ENCODE results near the gene PIP4K2C. TPM values are rescaled to one million over a fixed set of nuclear protein-coding genes. Genes with fewer than 3 reads are reported as not detected.
"Not testable (repeated sequence)": the region's sequence is repeated elsewhere in the genome, so short reads cannot be mapped to it uniquely, and the experiment has no call there.

Gene PIP4K2C
- total and polyA plus RNA-seq, 7 experiments from 2014 or later: 18.5 to 29.7 (median 21.9) TPM

GRCh38 chr12:57569858-57570257, 21.1 kb upstream of the PIP4K2C start:
- POLR2A ChIA-PET: no interaction called here
- ATAC-seq: no peak

GRCh38 chr12:57570438-57570837, 20.6 kb upstream of the PIP4K2C start:
- H3K9me3 ChIP-seq (ENCODE audit: control insufficient read depth in 2 of 3, low read length in 3 of 3); H3K4me1 ChIP-seq (ENCODE audit: control insufficient read depth in 2 of 2, insufficient read depth in 2 of 2, low read length in 2 of 2); H3K4me3 Mint-ChIP-seq; H3K27ac ChIP-seq (ENCODE audit: low read depth, low read length); H3K27ac Mint-ChIP-seq; H3K4me1 Mint-ChIP-seq; intact Hi-C loops (cut with micrococcal nuclease); H3K4me3 ChIP-seq (ENCODE audit: low read length); H3K27me3 ChIP-seq (ENCODE audit: control insufficient read depth in 2 of 2, insufficient read depth in 2 of 2, low read length in 2 of 2); DNase-seq; ATAC-seq; H3K27me3 Mint-ChIP-seq; H3K36me3 ChIP-seq (ENCODE audit: control insufficient read depth in 2 of 3, insufficient read depth in 3 of 3, low read length in 3 of 3); H3K9me3 Mint-ChIP-seq: not testable (repeated sequence)
- H3K36me3 Mint-ChIP-seq: peaks cover 0 to 15% (median 0%) of the 10 kb centered on the region in 5 donors
- ChIA-PET POLR2A (interaction anchor here (1.3 kb wide), 1 partner anchor 18 kb away, joined by 5 read pairs; no protein-coding TSS in a partner anchor), CTCF (interaction anchor here (0.6 to 1.6 kb wide), 3 partner anchors 11 to 111 kb away, joined by 3 to 8 read pairs (median 4); no protein-coding TSS in a partner anchor)

More at GRCh38 chr12:57569858-57570257, 21.1 kb upstream of the PIP4K2C start:
- CTCF ChIA-PET: interaction anchor here (1.2 kb wide), 2 partner anchors 13 to 63 kb away, joined by 4 read pairs; partner anchors contain the start of gene B4GALNT1
- no peak overlapping the region for H3K4me3 Mint-ChIP-seq
- Histone ChIP-seq H3K4me1 (ENCODE audit: control insufficient read depth in 2 of 2, insufficient read depth in 2 of 2, low read length in 2 of 2) (no peaks in the 10 kb centered on the region), H3K4me3 (ENCODE audit: low read length) (no peak overlapping the region), H3K9me3 (ENCODE audit: control insufficient read depth in 2 of 3, low read length in 3 of 3) (no peaks in the 10 kb centered on the region), H3K27me3 (ENCODE audit: control insufficient read depth in 2 of 2, insufficient read depth in 2 of 2, low read length in 2 of 2) (no peaks in the 10 kb centered on the region), H3K36me3 (ENCODE audit: control insufficient read depth in 2 of 3, insufficient read depth in 3 of 3, low read length in 3 of 3) (no peaks in the 10 kb centered on the region), H3K27ac (ENCODE audit: low read depth, low read length) (no peak overlapping the region)
- H3K36me3 Mint-ChIP-seq: peaks cover 0 to 15% (median 0%) of the 10 kb centered on the region in 5 donors
- peaks cover 0 to 5% (median 0%) of the 10 kb centered on the region in 5 donors for H3K27me3 Mint-ChIP-seq
- H3K27ac Mint-ChIP-seq: peak overlapping the region in 1 of 9 donors; percentile 72
- no peaks in the 10 kb centered on the region for H3K4me1 Mint-ChIP-seq
- peaks cover 0 to 2% (median 0%) of the 10 kb centered on the region in 11 donors for H3K9me3 Mint-ChIP-seq
- intact Hi-C loops (cut with micrococcal nuclease): no loop called here
- DNase-seq: no peak

GRCh38 chr12:57571926-57572762, 18.8 kb upstream of the PIP4K2C start:
- H3K27ac ChIP-seq (ENCODE audit: low read depth, low read length): no peak overlapping the region
- DNase-seq: no peak
- Mint-ChIP-seq H3K4me3 (no peak overlapping the region), H3K36me3 (peaks cover 0 to 20% (median 0%) of the 10 kb centered on the region in 5 donors), H3K27me3 (peaks cover 0 to 3% (median 0%) of the 10 kb centered on the region in 5 donors), H3K4me1 (no peaks in the 10 kb centered on the region), H3K9me3 (peaks cover 0 to 2% (median 0%) of the 10 kb centered on the region in 11 donors), H3K27ac (no peak overlapping the region)
- no peaks in the 10 kb centered on the region for H3K27me3 ChIP-seq (ENCODE audit: control insufficient read depth in 2 of 2, insufficient read depth in 2 of 2, low read length in 2 of 2)
- H3K4me3 ChIP-seq (ENCODE audit: low read length): no peak overlapping the region
- intact Hi-C loops (cut with micrococcal nuclease): no loop called here
- no peaks in the 10 kb centered on the region for H3K9me3 ChIP-seq (ENCODE audit: control insufficient read depth in 2 of 3, low read length in 3 of 3)
- ChIA-PET POLR2A (no interaction called here), CTCF (interaction anchor here (0.5 to 1.6 kb wide), 4 partner anchors 11 to 240 kb away, joined by 3 to 8 read pairs (median 3); no protein-coding TSS in a partner anchor)
- no peak for ATAC-seq
- no peaks in the 10 kb centered on the region for H3K36me3 ChIP-seq (ENCODE audit: control insufficient read depth in 2 of 3, insufficient read depth in 3 of 3, low read length in 3 of 3)
- no peaks in the 10 kb centered on the region for H3K4me1 ChIP-seq (ENCODE audit: control insufficient read depth in 2 of 2, insufficient read depth in 2 of 2, low read length in 2 of 2)

GRCh38 chr12:57574795-57575194, 16.2 kb upstream of the PIP4K2C start:
- DNase-seq (no peak), ATAC-seq (no peak)
- Histone ChIP-seq H3K4me3 (ENCODE audit: low read length) (no peak overlapping the region), H3K4me1 (ENCODE audit: control insufficient read depth in 2 of 2, insufficient read depth in 2 of 2, low read length in 2 of 2) (no peaks in the 10 kb centered on the region), H3K27me3 (ENCODE audit: control insufficient read depth in 2 of 2, insufficient read depth in 2 of 2, low read length in 2 of 2) (no peaks in the 10 kb centered on the region), H3K36me3 (ENCODE audit: control insufficient read depth in 2 of 3, insufficient read depth in 3 of 3, low read length in 3 of 3) (no peaks in the 10 kb centered on the region), H3K27ac (ENCODE audit: low read depth, low read length) (no peak overlapping the region), H3K9me3 (ENCODE audit: control insufficient read depth in 2 of 3, low read length in 3 of 3) (no peaks in the 10 kb centered on the region)
- peaks cover 0 to 2% (median 0%) of the 10 kb centered on the region in 11 donors for H3K9me3 Mint-ChIP-seq
- ChIA-PET POLR2A (no interaction called here), CTCF (interaction anchor here (1.3 to 2.7 kb wide), 2 partner anchors 10 to 47 kb away, joined by 3 to 13 read pairs; no protein-coding TSS in a partner anchor)
- H3K4me1 Mint-ChIP-seq: no peaks in the 10 kb centered on the region
- no peaks in the 10 kb centered on the region for H3K27me3 Mint-ChIP-seq
- H3K27ac Mint-ChIP-seq: no peak overlapping the region
- peaks cover 0 to 15% (median 0%) of the 10 kb centered on the region in 5 donors for H3K36me3 Mint-ChIP-seq
- intact Hi-C loops (cut with micrococcal nuclease): no loop called here
- no peak overlapping the region for H3K4me3 Mint-ChIP-seq

- Mint-ChIP-seq H3K4me3 (no peak overlapping the region), H3K4me1 (no peaks in the 10 kb centered on the region), H3K27me3 (no peaks in the 10 kb centered on the region), H3K36me3 (peaks cover 0 to 15% (median 0%) of the 10 kb centered on the region in 5 donors), H3K27ac (peak overlapping the region in 1 of 9 donors; percentile 6), H3K9me3 (peaks cover 0 to 4% (median 0%) of the 10 kb centered on the region in 11 donors)
- no peaks in the 10 kb centered on the region for H3K36me3 ChIP-seq (ENCODE audit: control insufficient read depth in 2 of 3, insufficient read depth in 3 of 3, low read length in 3 of 3)
- H3K9me3 ChIP-seq (ENCODE audit: control insufficient read depth in 2 of 3, low read length in 3 of 3): no peaks in the 10 kb centered on the region
- ATAC-seq (no peak), DNase-seq (no peak)
- H3K27ac ChIP-seq (ENCODE audit: low read depth, low read length): no peak overlapping the region
- H3K4me1 ChIP-seq (ENCODE audit: control insufficient read depth in 2 of 2, insufficient read depth in 2 of 2, low read length in 2 of 2): no peaks in the 10 kb centered on the region
- intact Hi-C loops (cut with micrococcal nuclease): no loop called here
- ChIA-PET CTCF (interaction anchor here (0.6 to 2.7 kb wide), 4 partner anchors 8 to 363 kb away, joined by 3 to 13 read pairs (median 4); no protein-coding TSS in a partner anchor), POLR2A (no interaction called here)
- H3K4me3 ChIP-seq (ENCODE audit: low read length): no peak overlapping the region
- H3K27me3 ChIP-seq (ENCODE audit: control insufficient read depth in 2 of 2, insufficient read depth in 2 of 2, low read length in 2 of 2): no peaks in the 10 kb centered on the region
Observed at GRCh38 chr12:57575771-57576612, 15.0 kb upstream of the PIP4K2C start.

- ATAC-seq: no peak
- no peak for DNase-seq
- POLR2A ChIA-PET: no interaction called here
Observed at GRCh38 chr12:57576613-57577160, 14.3 kb upstream of the PIP4K2C start.

More at GRCh38 chr12:57576613-57577160, 14.3 kb upstream of the PIP4K2C start:
- H3K4me3 Mint-ChIP-seq: no peak overlapping the region
- H3K4me1 Mint-ChIP-seq: no peaks in the 10 kb centered on the region
- H3K27me3 Mint-ChIP-seq: no peaks in the 10 kb centered on the region
- no peaks in the 10 kb centered on the region for H3K4me1 ChIP-seq (ENCODE audit: control insufficient read depth in 2 of 2, insufficient read depth in 2 of 2, low read length in 2 of 2)
- H3K27me3 ChIP-seq (ENCODE audit: control insufficient read depth in 2 of 2, insufficient read depth in 2 of 2, low read length in 2 of 2): no peaks in the 10 kb centered on the region
- CTCF ChIA-PET: interaction anchor here (1.0 kb wide), 1 partner anchor 12 kb away, joined by 4 read pairs; no protein-coding TSS in a partner anchor
- H3K36me3 ChIP-seq (ENCODE audit: control insufficient read depth in 2 of 3, insufficient read depth in 3 of 3, low read length in 3 of 3): no peaks in the 10 kb centered on the region
- no peak overlapping the region for H3K4me3 ChIP-seq (ENCODE audit: low read length)
- peaks cover 0 to 4% (median 0%) of the 10 kb centered on the region in 11 donors for H3K9me3 Mint-ChIP-seq
- intact Hi-C loops (cut with micrococcal nuclease): no loop called here
- no peaks in the 10 kb centered on the region for H3K9me3 ChIP-seq (ENCODE audit: control insufficient read depth in 2 of 3, low read length in 3 of 3)
- H3K36me3 Mint-ChIP-seq: peaks cover 0 to 12% (median 0%) of the 10 kb centered on the region in 5 donors
- H3K27ac Mint-ChIP-seq: peak overlapping the region in 1 of 9 donors; percentile 6
- no peak overlapping the region for H3K27ac ChIP-seq (ENCODE audit: low read depth, low read length)
